Activated T-cell treated with anti-CD3 and anti-CD28 coated beads for 48 hours (primary cell): ENCODE measurements around the gene USP46.
A peak's percentile ranks its signal among the peaks of the same experiment; 100 is the strongest.

Source experiments
- DNase-seq: peaks from one replicate; pipeline ENCODE4 v3.0.0-alpha.2; 2020; ENCODE audit warnings: low read depth

The USP46 gene

GRCh38 chr4:52659001-52659721, at the start of gene USP46:
USP46 (minus strand) TSS chr4:52659301; CDS start chr4:52659150, 151 bp downstream.
- DNase-seq = peak; percentile 45

- DNase-seq = no peak
Measured at GRCh38 chr4:52704661-52705060, 45.6 kb upstream of the USP46 start.

GRCh38 chr4:52704133-52704532, 45.0 kb upstream of the USP46 start:
- DNase-seq = no peak

- DNase-seq = no peak
Measured at GRCh38 chr4:52701207-52701606, 42.1 kb upstream of the USP46 start.

- DNase-seq = no peak
Measured at GRCh38 chr4:52694936-52695335, 35.8 kb upstream of the USP46 start.

GRCh38 chr4:52693492-52693891, 34.4 kb upstream of the USP46 start:
- DNase-seq = no peak

- no peak for DNase-seq
Measured at GRCh38 chr4:52689096-52689495, 30.0 kb upstream of the USP46 start.

GRCh38 chr4:52687696-52688095, 28.6 kb upstream of the USP46 start:
- DNase-seq = no peak

- DNase-seq = no peak
Measured at GRCh38 chr4:52685316-52685715, 26.2 kb upstream of the USP46 start.

GRCh38 chr4:52684896-52685295, 25.8 kb upstream of the USP46 start:
- DNase-seq = no peak

- DNase-seq = no peak
Measured at GRCh38 chr4:52680381-52680780, 21.3 kb upstream of the USP46 start.

GRCh38 chr4:52676536-52676935, 17.4 kb upstream of the USP46 start:
- no peak for DNase-seq

GRCh38 chr4:52675111-52675510, 16.0 kb upstream of the USP46 start:
- DNase-seq = no peak

GRCh38 chr4:52670739-52671138, 11.6 kb upstream of the USP46 start:
- no peak for DNase-seq

- no peak for DNase-seq
Measured at GRCh38 chr4:52670121-52670520, 11.0 kb upstream of the USP46 start.

- DNase-seq = no peak
Measured at GRCh38 chr4:52665592-52665991, 6.5 kb upstream of the USP46 start.

GRCh38 chr4:52664479-52664878, 5.4 kb upstream of the USP46 start:
- no peak for DNase-seq

- DNase-seq = no peak
Measured at GRCh38 chr4:52661966-52662690, 3.0 kb upstream of the USP46 start.

- no peak for DNase-seq
Measured at GRCh38 chr4:52660643-52661042, 1.5 kb upstream of the USP46 start.

- DNase-seq = no peak
Measured at GRCh38 chr4:52659722-52660261, 691 bp upstream of the USP46 start.

GRCh38 chr4:52658641-52659000, 480 bp downstream of the USP46 start:
- DNase-seq = no peak

GRCh38 chr4:52657618-52658501, 1.2 kb downstream of the USP46 start:
- DNase-seq = no peak

GRCh38 chr4:52657292-52657617, 1.8 kb downstream of the USP46 start:
- DNase-seq = no peak
